RWPE2 (cell line): ENCODE measurements around the gene SKIC8.
"Not testable (repeated sequence)": the region's sequence is repeated elsewhere in the genome, so short reads cannot be mapped to it uniquely, and the experiment has no call there.

Experiments used
- ATAC-seq: fragments of 200-7000 bp; cut with Tn5 transposase; 3 replicates; pipeline ENCODE4 v1.9.1; 2021; ENCODE audit warnings: low read depth
- DNase-seq: peaks from one replicate; pipeline ENCODE4 v3.0.0-alpha.2; 2020; ENCODE audit warnings: low spot score
- H3K27ac ChIP-seq: fragments of 450-650 bp; 2 replicates; pipeline ENCODE4 v1.5.1; 2017; ENCODE audit warnings: mild to moderate bottlenecking; ENCODE audit not compliant: poor library complexity, severe bottlenecking
- H3K27me3 ChIP-seq: fragments of 250-450 bp; sonication (Bioruptor Pico); 2 replicates; pipeline ENCODE4 v1.5.1; 2021; ENCODE audit warnings: mild to moderate bottlenecking, moderate library complexity; ENCODE audit not compliant: insufficient read depth, poor library complexity, severe bottlenecking
- H3K36me3 ChIP-seq: fragments of 250-450 bp; sonication (Bioruptor Pico); 2 replicates; pipeline ENCODE4 v1.5.1; 2020; ENCODE audit warnings: low read depth, mild to moderate bottlenecking, moderate library complexity
- H3K4me1 ChIP-seq: fragments of 250-450 bp; sonication (Bioruptor Pico); 2 replicates; pipeline ENCODE4 v1.5.1; 2021; ENCODE audit warnings: mild to moderate bottlenecking, moderate library complexity; ENCODE audit not compliant: insufficient read depth, poor library complexity, severe bottlenecking
- H3K4me3 ChIP-seq: fragments of 250-450 bp; sonication (Bioruptor Pico); 2 replicates; pipeline ENCODE4 v1.5.1; 2021; ENCODE audit warnings: mild to moderate bottlenecking, moderate library complexity; ENCODE audit not compliant: severe bottlenecking
- H3K9me3 ChIP-seq: fragments of 250-450 bp; sonication (Bioruptor Pico); 2 replicates; pipeline ENCODE4 v1.5.1; 2021; ENCODE audit warnings: mild to moderate bottlenecking, moderate library complexity; ENCODE audit not compliant: severe bottlenecking
- CTCF ChIP-seq: fragments of 450-650 bp; IDR thresholded peaks from one replicate; pipeline ENCODE4 v1.5.1; 2017; ENCODE audit warnings: mild to moderate bottlenecking, moderate library complexity; ENCODE audit not compliant: poor library complexity, severe bottlenecking

The SKIC8 gene

GRCh38 chr15:78255421-78256043 lies 43.9 kb downstream of the SKIC8 start:
- no peak for TF ChIP-seq CTCF
- no peak for ATAC-seq
- Histone ChIP-seq H3K27me3 (no peaks in the 10 kb centered on the region), H3K4me3 (no peak overlapping the region), H3K27ac (no peak overlapping the region), H3K4me1 (no peaks in the 10 kb centered on the region), H3K9me3 (no peaks in the 10 kb centered on the region), H3K36me3 (no peaks in the 10 kb centered on the region)
- no peak for DNase-seq

- Histone ChIP-seq H3K27me3 (no peaks in the 10 kb centered on the region), H3K4me1 (no peaks in the 10 kb centered on the region), H3K9me3 (no peaks in the 10 kb centered on the region), H3K36me3 (no peaks in the 10 kb centered on the region), H3K4me3 (no peak overlapping the region), H3K27ac (no peak overlapping the region)
- DNase-seq (peak; percentile 35), ATAC-seq (no peak)
- no peak for TF ChIP-seq CTCF
Measured at GRCh38 chr15:78251136-78251535, 48.3 kb downstream of the SKIC8 start.

GRCh38 chr15:78249131-78249530 lies 50.3 kb downstream of the SKIC8 start:
- H3K9me3 ChIP-seq = no peaks in the 10 kb centered on the region
- H3K36me3 ChIP-seq = no peaks in the 10 kb centered on the region
- H3K27ac ChIP-seq = no peak overlapping the region
- DNase-seq (no peak), ATAC-seq (no peak)
- TF ChIP-seq CTCF = no peak
- H3K27me3 ChIP-seq = no peaks in the 10 kb centered on the region
- no peak overlapping the region for H3K4me3 ChIP-seq
- H3K4me1 ChIP-seq = no peaks in the 10 kb centered on the region

GRCh38 chr15:78247911-78248310 lies 51.5 kb downstream of the SKIC8 start:
- Histone ChIP-seq H3K27me3 (no peaks in the 10 kb centered on the region), H3K9me3 (no peaks in the 10 kb centered on the region), H3K27ac (no peak overlapping the region), H3K4me3 (no peak overlapping the region), H3K4me1 (peaks cover 9% of the 10 kb centered on the region), H3K36me3 (no peaks in the 10 kb centered on the region)
- DNase-seq = peak; percentile 19
- TF ChIP-seq CTCF = no peak
- no peak for ATAC-seq

GRCh38 chr15:78245976-78246620 lies 53.3 kb downstream of the SKIC8 start:
- H3K27me3 ChIP-seq, H3K36me3 ChIP-seq, H3K9me3 ChIP-seq, H3K27ac ChIP-seq, H3K4me3 ChIP-seq, ATAC-seq, H3K4me1 ChIP-seq: not testable (repeated sequence)
- peak; percentile 29 for DNase-seq

- H3K27me3 ChIP-seq, H3K4me1 ChIP-seq, H3K4me3 ChIP-seq, ATAC-seq, H3K36me3 ChIP-seq, H3K9me3 ChIP-seq, H3K27ac ChIP-seq, DNase-seq: not testable (repeated sequence)
Measured at GRCh38 chr15:78245392-78245791, 54.0 kb downstream of the SKIC8 start.
